LHCN-M2 (cell line): Measurements from ENCODE around the gene DMXL1. TPM values are rescaled to one million over a fixed set of nuclear protein-coding genes. Genes with fewer than 3 reads are reported as not detected.
A peak's percentile ranks its signal among the peaks of the same experiment; 100 is the strongest.

ENCODE experiments used
- DNase-seq: peaks from one replicate; pipeline ENCODE4 v3.0.0-alpha.2; 2012; ENCODE audit warnings: low read depth
- total RNA-seq: library from RNA; depleted of rRNA; stranded (reverse); fragments of >200 nt; gene quantifications from 2 replicates; pipeline ENCODE4 v1.2.3, GENCODE V29; 2014

Gene DMXL1
- total RNA-seq, 1 experiment from 2014 or later = 19.9 TPM

GRCh38 chr5:119269061-119269944, 198.4 kb downstream of the DMXL1 start:
- DNase-seq = peak; percentile 24

- DNase-seq = no peak
Measured at GRCh38 chr5:119270121-119270565, 199.3 kb downstream of the DMXL1 start.

- no peak for DNase-seq
Measured at GRCh38 chr5:119270960-119271757, 200.3 kb downstream of the DMXL1 start.

- no peak for DNase-seq
Measured at GRCh38 chr5:119271758-119272730, 201.2 kb downstream of the DMXL1 start.

- no peak for DNase-seq
Measured at GRCh38 chr5:119273391-119273839, 202.5 kb downstream of the DMXL1 start.

- no peak for DNase-seq
Measured at GRCh38 chr5:119274030-119274766, 203.3 kb downstream of the DMXL1 start.

- DNase-seq = peak; percentile 69
Measured at GRCh38 chr5:119274767-119275130, 203.9 kb downstream of the DMXL1 start.

GRCh38 chr5:119275146-119275545, 204.3 kb downstream of the DMXL1 start:
- DNase-seq = peak; percentile 45

GRCh38 chr5:119275601-119276173, 204.8 kb downstream of the DMXL1 start:
- DNase-seq = no peak

- no peak for DNase-seq
Measured at GRCh38 chr5:119276978-119277377, 206.1 kb downstream of the DMXL1 start.

- no peak for DNase-seq
Measured at GRCh38 chr5:119279093-119279492, 208.2 kb downstream of the DMXL1 start.

- no peak for DNase-seq
Measured at GRCh38 chr5:119280380-119280779, 209.5 kb downstream of the DMXL1 start.

- no peak for DNase-seq
Measured at GRCh38 chr5:119282628-119283027, 211.7 kb downstream of the DMXL1 start.

- no peak for DNase-seq
Measured at GRCh38 chr5:119284031-119284430, 213.1 kb downstream of the DMXL1 start.

GRCh38 chr5:119285070-119285916, 214.4 kb downstream of the DMXL1 start:
- peak; percentile 43 for DNase-seq

- DNase-seq = no peak
Measured at GRCh38 chr5:119286511-119287488, 215.9 kb downstream of the DMXL1 start.

GRCh38 chr5:119287547-119288111, 216.7 kb downstream of the DMXL1 start:
- no peak for DNase-seq
